Transverse colon (tissue), 4 donors: ENCODE data around the gene STK35. TPM values are rescaled to one million over a fixed set of nuclear protein-coding genes. Genes with fewer than 3 reads are reported as not detected.

Experiments
- DNase-seq: peaks from one replicate; pipeline ENCODE4 v3.0.0-alpha.2; 2019
- H3K27ac ChIP-seq, 4 donors: fragments of 200-600 bp; sonication (generic); 2 replicates each; pipeline ENCODE4 v1.5.1; 2016 to 2018; ENCODE audit warnings: inconsistent platforms in 4 of 4
- H3K27me3 ChIP-seq: fragments of 200-600 bp; sonication (generic); 2 replicates; pipeline ENCODE4 v1.5.1; 2017; ENCODE audit warnings: inconsistent platforms
- H3K36me3 ChIP-seq, 4 donors: fragments of 200-600 bp; sonication (generic); 2 replicates each; pipeline ENCODE4 v1.5.1; 2017 to 2019; ENCODE audit warnings: inconsistent platforms in 4 of 4
- H3K4me1 ChIP-seq, 4 donors: fragments of 200-600 bp; sonication (generic); 2 replicates each; pipeline ENCODE4 v1.5.1; 2017 to 2020; ENCODE audit warnings: inconsistent platforms in 4 of 4
- H3K4me3 ChIP-seq, 4 donors: fragments of 200-600 bp; sonication (generic); 1 replicate in 1 of 4; 2 replicates in 3 of 4; pipeline versions ENCODE4 v1.5.1 to v1.6.1; 2017 to 2019; ENCODE audit warnings: inconsistent platforms in 4 of 4
- H3K9me3 ChIP-seq, 2 donors: fragments of 200-600 bp; sonication (generic); 2 replicates each; pipeline ENCODE4 v1.5.1; 2017 to 2019; ENCODE audit warnings: inconsistent platforms in 2 of 2
- CTCF ChIP-seq, 5 experiments: fragments of 200-600 bp in 3 of 5; fragments of 450-650 bp in 2 of 5; sonication (generic) in 3 of 5; IDR thresholded peaks; 1 replicate in 2 of 5; 2 replicates in 3 of 5; pipeline ENCODE4 v1.5.1; 2016 to 2017; ENCODE audit warnings: antibody characterized with exemption in 5 of 5, inconsistent platforms in 3 of 5, mild to moderate bottlenecking in 2 of 5, moderate library complexity in 1 of 5
- EP300 ChIP-seq: sonication (generic); formaldehyde crosslinking; IDR thresholded peaks from one replicate; pipeline ENCODE4 v1.6.1; 2017; ENCODE audit warnings: antibody characterized with exemption, low read depth
- POLR2A ChIP-seq: fragments of 450-650 bp; IDR thresholded peaks from one replicate; pipeline ENCODE4 v1.6.1; 2016; ENCODE audit warnings: antibody characterized with exemption, mild to moderate bottlenecking, moderate library complexity
- POLR2AphosphoS5 ChIP-seq, 3 donors: sonication (generic); formaldehyde crosslinking; IDR thresholded peaks; one replicate each; pipeline ENCODE4 v1.6.1; 2016; ENCODE audit warnings: antibody characterized with exemption in 3 of 3
- WGBS, 2 donors: methylation state at CpG; one replicate each; pipeline ENCODE4 v1.1.5; 2018; ENCODE audit warnings: low coverage in 1 of 2; 5-methylcytosine and 5-hydroxymethylcytosine counted together
- in situ Hi-C, 4 donors: fragments of 200-750 bp; cut with MboI; loops; one replicate each; pipeline versions ENCODE4 v1.15.0 to v1.15.1; 2017; ENCODE audit warnings: low sequenced_read_pairs in 3 of 4, low pct_ligation_motif_present in 1 of 4, low pct_unique_long_range_greater_than_20kb in 1 of 4
- intact Hi-C: fragments of 100-400 bp; cut with DNase I; formaldehyde crosslinking; loops from one replicate; pipeline ENCODE4 v1.15.1; 2023; ENCODE audit warnings: low total_unique reads
- total RNA-seq, 4 donors: library from RNA; depleted of rRNA; stranded (reverse); fragments of >200 nt; gene quantifications; one replicate each; pipeline ENCODE4 v1.1.0, GENCODE V29; 2016

Gene STK35
- total RNA-seq, 4 donors from 2014 or later: 19.9 to 27.9 (median 23.9) TPM

GRCh38 chr20:2112910-2113309 lies 11.3 kb downstream of the STK35 start:
- no peak for TF ChIP-seq EP300
- TF ChIP-seq CTCF (IDR thresholded peaks at IDR 0.05): no peak
- TF ChIP-seq POLR2A: no peak
- no peak for TF ChIP-seq POLR2AphosphoS5 (IDR thresholded peaks at IDR 0.05)
- Histone ChIP-seq H3K9me3 (no peaks in the 10 kb centered on the region), H3K4me1 (peaks cover 26 to 67% (median 34%) of the 10 kb centered on the region in 4 donors), H3K27ac (no peak overlapping the region), H3K36me3 (peaks cover 0 to 13% (median 6%) of the 10 kb centered on the region in 4 donors), H3K27me3 (no peaks in the 10 kb centered on the region), H3K4me3 (no peak overlapping the region)
- intact Hi-C loops: no loop called here
- DNase-seq: no peak
- in situ Hi-C loops: no loop called here
- 72 to 84% methylated on average over 4 of the region's 4 CpGs for WGBS, 2 donors

- Histone ChIP-seq H3K27ac (peak overlapping the region in 3 of 4 donors; percentile 1 to 34 (median 31)), H3K4me3 (no peak overlapping the region), H3K4me1 (peaks cover 16 to 53% (median 25%) of the 10 kb centered on the region in 4 donors), H3K9me3 (no peaks in the 10 kb centered on the region), H3K27me3 (no peaks in the 10 kb centered on the region), H3K36me3 (peaks cover 0 to 15% (median 6%) of the 10 kb centered on the region in 4 donors)
- TF ChIP-seq EP300 (no peak), POLR2AphosphoS5 (IDR thresholded peaks at IDR 0.05) (no peak), POLR2A (no peak), CTCF (IDR thresholded peaks at IDR 0.05) (no peak)
- in situ Hi-C loops: no loop called here
- WGBS, 2 donors: 83 to 85% methylated on average over 9 of the region's 9 CpGs
- no peak for DNase-seq
- intact Hi-C loops: no loop called here
Observed at GRCh38 chr20:2114127-2114959, 12.7 kb downstream of the STK35 start.

GRCh38 chr20:2114990-2115681 lies 13.5 kb downstream of the STK35 start:
- H3K27ac ChIP-seq: peak overlapping the region in 3 of 4 donors; percentile 1 to 50 (median 34)
- TF ChIP-seq POLR2AphosphoS5 (IDR thresholded peaks at IDR 0.05) (peak; percentile 26 to 77 (median 52)), EP300 (no peak)
- in situ Hi-C loops (no loop called here), intact Hi-C loops (no loop called here)
- H3K9me3 ChIP-seq: no peaks in the 10 kb centered on the region
- no peaks in the 10 kb centered on the region for H3K27me3 ChIP-seq
- DNase-seq: no peak
- peaks cover 8 to 45% (median 19%) of the 10 kb centered on the region in 4 donors for H3K4me1 ChIP-seq
- H3K4me3 ChIP-seq: no peak overlapping the region
- WGBS, 2 donors: 37 to 50% methylated on average over 1 to 2 of the region's 2 CpGs
- H3K36me3 ChIP-seq: peaks cover 0 to 15% (median 6%) of the 10 kb centered on the region in 4 donors

- in situ Hi-C loops (no loop called here), intact Hi-C loops (no loop called here)
- TF ChIP-seq POLR2AphosphoS5 (IDR thresholded peaks at IDR 0.05) (no peak), POLR2A (no peak)
- 77 to 81% methylated on average over 2 to 9 of the region's 9 CpGs for WGBS, 2 donors
- H3K4me1 ChIP-seq: peaks cover 8 to 33% (median 19%) of the 10 kb centered on the region in 4 donors
- no peak for DNase-seq
- no peak overlapping the region for H3K4me3 ChIP-seq
- peaks cover 0 to 15% (median 6%) of the 10 kb centered on the region in 4 donors for H3K36me3 ChIP-seq
- no peaks in the 10 kb centered on the region for H3K9me3 ChIP-seq
- H3K27ac ChIP-seq: peak overlapping the region in 2 of 4 donors; percentile 34 to 50
- H3K27me3 ChIP-seq: no peaks in the 10 kb centered on the region
Observed at GRCh38 chr20:2116170-2116940, 14.7 kb downstream of the STK35 start.
